ENCODE results near the gene CNIH3.

Gene CNIH3

GRCh38 chr1:224637936-224638335 is 21.8 kb downstream of the CNIH3 start:
- Histone ChIP-seq H2AFZ (ENCODE audit: low read length) (no peak overlapping the region), H3F3A (ENCODE audit: insufficient read depth, low read length) (no peaks in the 10 kb centered on the region), H3K4me2 (ENCODE audit: low read length) (no peak overlapping the region), H3K9me3 (ENCODE audit: low read length) (no peaks in the 10 kb centered on the region), H3K4me3 (ENCODE audit: low read depth, low read length, poor library complexity, severe bottlenecking) (no peak overlapping the region), H4K20me1 (ENCODE audit: insufficient read depth, low read length) (no peaks in the 10 kb centered on the region), H3K79me2 (ENCODE audit: insufficient read depth, low read length) (no peaks in the 10 kb centered on the region), H3K27me3 (ENCODE audit: insufficient read depth, low read length) (no peaks in the 10 kb centered on the region), H3K9me2 (ENCODE audit: low read depth, low read length) (no peaks in the 10 kb centered on the region), H3K27ac (ENCODE audit: low read depth, low read length, poor library complexity, severe bottlenecking) (no peak overlapping the region), H3K36me3 (ENCODE audit: insufficient read depth, low read length) (no peaks in the 10 kb centered on the region), H3K9ac (ENCODE audit: low read length) (no peak overlapping the region), H3K4me1 (ENCODE audit: insufficient read depth, low read length, severe bottlenecking) (no peaks in the 10 kb centered on the region)
- no peak for TF ChIP-seq EZH2 (IDR thresholded peaks at IDR 0.05; ENCODE audit: borderline replicate concordance, low read length)
- no peak for TF ChIP-seq CTCF (IDR thresholded peaks at IDR 0.05; ENCODE audit: low read length)

DNA sequence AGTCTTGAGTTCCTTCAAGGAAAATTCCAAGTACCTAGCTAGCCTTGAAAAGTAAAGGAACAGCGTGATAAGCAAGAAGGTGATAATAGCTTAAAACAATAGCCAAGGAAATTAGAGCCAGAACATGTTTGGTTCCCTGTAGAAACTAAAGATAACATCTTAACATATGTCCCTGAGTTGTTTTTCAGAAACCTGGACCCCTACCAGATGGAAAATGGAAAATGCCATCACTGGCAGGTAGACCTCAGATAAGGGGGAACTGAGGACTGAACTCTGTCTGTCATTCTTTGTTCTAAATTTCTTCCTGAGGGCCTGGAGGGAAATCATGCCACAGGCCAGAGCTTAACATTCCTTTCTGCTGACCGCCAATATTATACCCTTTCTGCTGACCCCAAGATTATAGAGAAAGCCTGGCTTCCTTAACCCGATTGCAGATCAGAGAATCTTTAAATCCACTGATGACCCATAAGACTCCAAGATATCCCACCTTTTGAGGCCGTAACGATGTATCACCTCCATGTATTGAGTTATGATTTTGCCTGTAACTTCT is 23.4 kb downstream of the CNIH3 start:
- H3K9me2 ChIP-seq (ENCODE audit: low read depth, low read length), result no peaks in the 10 kb centered on the region
- no peak overlapping the region for H3K27ac ChIP-seq (ENCODE audit: low read depth, low read length, poor library complexity, severe bottlenecking)
- H3F3A ChIP-seq (ENCODE audit: insufficient read depth, low read length), result no peaks in the 10 kb centered on the region
- H3K4me3 ChIP-seq (ENCODE audit: low read depth, low read length, poor library complexity, severe bottlenecking), result no peak overlapping the region
- H3K36me3 ChIP-seq (ENCODE audit: insufficient read depth, low read length), result no peaks in the 10 kb centered on the region
- no peak overlapping the region for H3K9ac ChIP-seq (ENCODE audit: low read length)
- H2AFZ ChIP-seq (ENCODE audit: low read length), result no peak overlapping the region
- H3K9me3 ChIP-seq (ENCODE audit: low read length), result no peaks in the 10 kb centered on the region
- H3K79me2 ChIP-seq (ENCODE audit: insufficient read depth, low read length), result no peaks in the 10 kb centered on the region
- no peak overlapping the region for H3K4me2 ChIP-seq (ENCODE audit: low read length)
- H3K27me3 ChIP-seq (ENCODE audit: insufficient read depth, low read length), result no peaks in the 10 kb centered on the region
- H3K4me1 ChIP-seq (ENCODE audit: insufficient read depth, low read length, severe bottlenecking), result no peaks in the 10 kb centered on the region
- H4K20me1 ChIP-seq (ENCODE audit: insufficient read depth, low read length), result no peaks in the 10 kb centered on the region
- TF ChIP-seq CTCF (IDR thresholded peaks at IDR 0.05; ENCODE audit: low read length) (no peak), EZH2 (IDR thresholded peaks at IDR 0.05; ENCODE audit: borderline replicate concordance, low read length) (no peak)

DNA sequence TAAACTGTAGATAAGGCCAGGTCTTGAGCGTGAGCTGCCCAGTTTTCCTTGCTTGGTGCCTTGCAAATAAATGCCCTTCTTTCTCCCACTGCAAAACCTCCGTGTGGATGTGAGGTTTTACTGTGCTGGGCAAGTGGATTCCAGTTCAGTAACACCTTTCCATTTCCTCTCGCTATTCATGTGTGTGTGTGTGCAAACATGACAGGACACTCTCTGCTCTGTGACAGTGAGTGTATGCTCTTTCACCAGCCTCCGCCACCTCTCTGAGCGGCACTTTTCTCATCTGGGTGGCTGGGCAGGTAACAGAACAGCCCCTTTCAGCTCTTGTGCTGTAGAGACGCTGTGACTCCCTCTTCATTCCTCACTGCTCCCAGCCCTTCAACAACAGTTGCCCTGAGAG is 23.9 kb downstream of the CNIH3 start:
- no peak overlapping the region for H2AFZ ChIP-seq (ENCODE audit: low read length)
- H3F3A ChIP-seq (ENCODE audit: insufficient read depth, low read length), result no peaks in the 10 kb centered on the region
- no peak overlapping the region for H3K27ac ChIP-seq (ENCODE audit: low read depth, low read length, poor library complexity, severe bottlenecking)
- no peak overlapping the region for H3K9ac ChIP-seq (ENCODE audit: low read length)
- no peak overlapping the region for H3K4me3 ChIP-seq (ENCODE audit: low read depth, low read length, poor library complexity, severe bottlenecking)
- TF ChIP-seq CTCF (IDR thresholded peaks at IDR 0.05; ENCODE audit: low read length) (no peak), EZH2 (IDR thresholded peaks at IDR 0.05; ENCODE audit: borderline replicate concordance, low read length) (no peak)
- no peaks in the 10 kb centered on the region for H3K9me3 ChIP-seq (ENCODE audit: low read length)
- H3K9me2 ChIP-seq (ENCODE audit: low read depth, low read length), result no peaks in the 10 kb centered on the region
- H4K20me1 ChIP-seq (ENCODE audit: insufficient read depth, low read length), result no peaks in the 10 kb centered on the region
- H3K79me2 ChIP-seq (ENCODE audit: insufficient read depth, low read length), result no peaks in the 10 kb centered on the region
- H3K36me3 ChIP-seq (ENCODE audit: insufficient read depth, low read length), result no peaks in the 10 kb centered on the region
- no peaks in the 10 kb centered on the region for H3K27me3 ChIP-seq (ENCODE audit: insufficient read depth, low read length)
- no peaks in the 10 kb centered on the region for H3K4me1 ChIP-seq (ENCODE audit: insufficient read depth, low read length, severe bottlenecking)
- H3K4me2 ChIP-seq (ENCODE audit: low read length), result no peak overlapping the region

All from OCI-LY1 (cell line).